DMS 273 treated with DMSO at 0.1 percent for 48 hours (cell line): Measurements from ENCODE around the gene HSPA6.
"Not testable (repeated sequence)": the region's sequence is repeated elsewhere in the genome, so short reads cannot be mapped to it uniquely, and the experiment has no call there.

Source experiments
- DNase-seq: peaks from one replicate; lab custom pipeline; 2025; lab: John Stamatoyannopoulos, UW

Gene HSPA6

GRCh38 chr1:161503394-161503748, 21.0 kb upstream of the HSPA6 start:
- no peak for DNase-seq

DNA sequence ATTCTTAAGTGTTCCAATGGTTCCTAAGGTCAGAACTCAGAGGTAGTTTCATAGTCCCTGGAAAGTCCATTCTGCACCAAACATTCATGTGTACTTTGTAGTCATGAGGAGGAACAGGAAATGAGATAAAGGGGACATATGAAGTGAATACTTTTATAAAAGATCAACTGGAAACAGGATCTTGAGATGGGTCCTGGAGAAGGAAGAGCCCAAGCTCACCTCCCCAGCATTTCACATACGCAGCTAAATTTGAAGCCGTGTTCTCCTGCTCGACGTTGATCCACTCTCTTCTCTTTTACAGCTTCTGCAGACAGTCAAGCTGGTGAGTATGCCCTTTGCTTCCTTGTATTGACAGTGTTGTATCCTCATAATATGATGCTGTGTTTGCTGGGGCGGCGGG, 18.7 kb upstream of the HSPA6 start:
- no peak for DNase-seq

DNA sequence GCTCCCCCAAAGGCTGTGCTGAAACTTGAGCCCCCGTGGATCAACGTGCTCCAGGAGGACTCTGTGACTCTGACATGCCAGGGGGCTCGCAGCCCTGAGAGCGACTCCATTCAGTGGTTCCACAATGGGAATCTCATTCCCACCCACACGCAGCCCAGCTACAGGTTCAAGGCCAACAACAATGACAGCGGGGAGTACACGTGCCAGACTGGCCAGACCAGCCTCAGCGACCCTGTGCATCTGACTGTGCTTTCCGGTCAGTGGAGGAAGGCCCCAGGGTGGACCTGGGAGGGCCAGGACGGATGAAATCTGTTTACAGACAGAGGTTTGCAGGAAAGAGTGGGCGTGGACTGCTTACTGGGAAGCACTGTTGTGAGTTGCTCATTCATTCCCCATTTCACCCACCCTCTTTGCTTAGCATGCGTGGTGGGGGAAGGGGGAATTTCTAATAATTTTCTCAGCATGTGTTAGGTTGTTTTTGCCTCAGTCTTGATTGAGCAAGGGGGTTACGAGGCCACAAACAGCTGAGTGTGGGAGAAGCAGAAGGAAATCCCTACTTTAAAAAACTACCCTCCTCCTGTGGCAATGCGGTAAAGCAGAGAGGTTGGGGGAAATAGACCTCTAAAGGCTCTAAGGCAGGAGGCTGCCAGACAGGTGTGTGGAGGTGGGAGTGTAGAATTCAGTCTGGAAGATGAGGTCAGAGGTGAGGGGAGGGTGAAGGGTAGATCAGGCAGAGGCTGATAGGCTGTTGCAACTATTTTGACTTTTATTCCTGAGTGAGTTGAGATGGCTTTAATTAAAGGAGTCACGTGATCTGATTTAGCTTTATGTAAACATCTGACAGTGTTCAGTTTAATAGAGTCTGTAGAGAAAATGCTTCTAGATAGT, 17.8 kb upstream of the HSPA6 start:
- DNase-seq: no peak

- no peak for DNase-seq
Observed at GRCh38 chr1:161510477-161510876, 13.9 kb upstream of the HSPA6 start.

DNA sequence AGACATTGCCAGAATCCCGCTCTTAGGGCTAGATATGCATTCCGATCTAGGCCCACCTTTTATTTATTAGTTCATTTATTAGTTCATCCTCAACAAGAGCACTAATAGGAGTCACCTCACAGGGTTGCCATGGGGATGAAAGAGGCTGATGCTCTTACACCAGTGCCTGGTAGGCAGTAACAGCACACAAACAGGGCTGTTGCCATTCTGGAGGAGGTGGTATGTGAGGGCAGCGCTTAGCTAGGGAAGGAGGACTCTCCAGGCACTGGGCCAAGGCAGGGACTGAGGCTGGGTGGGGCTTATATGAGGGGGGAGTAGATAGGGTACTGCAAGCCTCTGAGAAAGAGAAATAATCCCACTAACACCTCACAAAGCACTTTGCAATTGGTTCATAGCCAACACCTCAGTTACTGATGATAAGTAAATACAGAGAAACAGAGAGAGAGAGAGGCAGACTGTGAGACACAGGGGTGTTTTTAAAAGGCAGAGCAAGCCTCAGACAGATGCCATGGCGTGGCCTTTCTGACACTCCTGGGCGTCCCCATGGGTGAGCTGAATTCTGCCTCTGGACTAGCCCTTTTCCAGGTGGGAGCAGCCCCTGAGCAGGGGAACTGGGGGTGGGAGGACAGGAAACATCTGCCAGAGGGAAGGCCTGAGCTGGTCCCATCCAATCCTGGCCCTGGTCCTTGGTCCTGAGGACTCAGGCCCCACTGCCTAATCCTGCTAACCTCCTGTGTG, 13.2 kb upstream of the HSPA6 start:
- no peak for DNase-seq

DNA sequence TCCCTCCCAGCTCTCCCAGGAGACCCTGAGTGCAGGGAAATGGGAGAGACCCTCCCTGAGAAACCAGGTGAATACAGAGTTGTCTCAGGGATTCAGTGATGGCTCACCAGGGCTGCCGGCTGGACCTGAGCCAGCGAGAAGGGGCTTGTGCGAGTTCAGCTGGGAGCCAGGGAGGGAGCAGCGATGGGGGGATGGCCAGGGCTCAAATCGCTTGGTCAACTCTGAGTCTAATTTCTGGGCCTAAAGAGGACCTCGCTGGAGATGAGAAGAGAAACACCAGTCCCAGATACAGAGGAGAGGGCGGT, 12.6 kb upstream of the HSPA6 start:
- DNase-seq: no peak

GRCh38 chr1:161512636-161513447, 11.5 kb upstream of the HSPA6 start:
- DNase-seq: not testable (repeated sequence)

DNA sequence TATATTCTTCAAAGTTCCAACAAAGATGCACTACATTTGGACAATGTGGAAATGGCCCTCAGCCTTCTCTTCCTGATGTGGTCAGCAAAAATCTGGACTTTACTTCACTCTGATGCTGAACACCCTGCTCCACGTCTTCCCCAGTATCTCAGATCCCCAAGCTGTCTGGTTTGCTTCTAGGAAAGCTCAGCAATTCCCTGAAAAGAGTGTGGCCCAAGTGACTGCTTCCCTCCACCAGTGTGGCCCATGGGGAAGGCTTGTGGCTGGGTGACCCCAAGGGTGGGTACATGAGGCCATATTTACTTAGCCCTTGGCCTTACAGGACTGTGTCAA, 10.9 kb upstream of the HSPA6 start:
- DNase-seq: not testable (repeated sequence)

- DNase-seq: not testable (repeated sequence)
Observed at GRCh38 chr1:161513953-161514352, 10.4 kb upstream of the HSPA6 start.

GRCh38 chr1:161523041-161523816, 1.1 kb upstream of the HSPA6 start:
- DNase-seq: not testable (repeated sequence)

GRCh38 chr1:161524742-161525291, 477 bp downstream of the HSPA6 start:
- DNase-seq: not testable (repeated sequence)

- not testable (repeated sequence) for DNase-seq
Observed at GRCh38 chr1:161525321-161525720, 981 bp downstream of the HSPA6 start.

- DNase-seq: not testable (repeated sequence)
Observed at GRCh38 chr1:161525918-161526317, 1.6 kb downstream of the HSPA6 start.

- not testable (repeated sequence) for DNase-seq
Observed at GRCh38 chr1:161528550-161528949, 4.2 kb downstream of the HSPA6 start.

GRCh38 chr1:161529463-161530104, 5.2 kb downstream of the HSPA6 start:
- not testable (repeated sequence) for DNase-seq

DNA sequence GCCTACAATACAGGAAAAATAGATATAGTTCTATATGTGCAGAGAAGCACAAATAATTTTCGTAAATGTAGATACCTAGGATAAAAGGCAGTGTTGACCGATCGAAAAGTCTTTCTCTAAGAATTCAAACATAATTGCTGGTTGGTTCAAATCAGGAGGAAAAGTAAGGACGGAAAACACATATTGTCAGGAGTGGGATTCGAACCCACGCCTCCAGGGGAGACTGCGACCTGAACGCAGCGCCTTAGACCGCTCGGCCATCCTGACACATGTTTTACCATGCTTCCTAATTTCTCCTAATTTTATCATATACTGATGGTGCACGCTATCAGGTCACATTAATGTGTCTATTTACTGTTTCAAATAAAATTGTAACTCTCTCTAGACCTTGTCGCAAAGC, 5.8 kb downstream of the HSPA6 start:
- peak; percentile 43 for DNase-seq

DNA sequence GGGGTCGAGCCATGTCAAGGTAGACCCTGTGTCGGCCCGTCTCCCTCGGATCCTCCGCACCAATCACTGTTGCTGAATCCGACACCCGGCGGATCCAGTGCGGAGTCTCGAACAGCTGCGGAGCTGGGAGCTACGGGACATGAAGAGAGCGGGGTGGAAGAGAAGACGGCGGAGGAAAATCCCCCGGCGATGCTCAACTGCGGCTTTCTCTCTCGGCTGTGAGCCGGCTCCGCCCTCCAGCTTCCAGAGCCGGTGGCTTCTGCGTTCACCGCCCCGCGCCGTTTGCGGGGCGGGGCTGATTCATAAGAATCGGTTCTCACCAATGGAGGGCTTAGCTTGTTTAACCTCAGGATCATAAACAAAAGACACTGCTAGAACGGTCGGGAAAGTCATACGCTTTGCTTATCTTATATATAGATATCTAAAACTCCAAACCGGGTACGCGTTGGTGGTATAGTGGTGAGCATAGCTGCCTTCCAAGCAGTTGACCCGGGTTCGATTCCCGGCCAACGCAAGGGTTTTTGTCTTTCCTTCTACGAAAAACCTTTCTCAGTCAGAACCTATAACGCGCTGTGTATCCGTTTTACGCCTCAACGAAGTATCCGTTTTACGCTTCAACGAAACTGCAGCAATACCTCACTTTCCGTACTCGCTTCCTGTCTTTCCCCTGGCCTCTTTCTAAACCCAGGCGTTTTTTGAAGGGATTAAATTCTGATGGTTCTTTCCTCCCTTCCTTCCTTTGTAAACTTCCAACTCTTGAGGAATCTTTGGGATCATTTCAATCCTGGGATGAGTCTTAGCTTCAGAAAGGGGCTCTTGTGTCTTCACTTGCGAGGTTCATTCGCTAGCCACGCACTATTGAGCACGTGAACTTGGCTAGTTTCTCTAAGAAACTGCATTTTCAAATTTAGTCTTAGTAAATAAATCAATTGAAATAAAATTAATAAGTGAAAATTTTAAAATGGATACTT, 6.6 kb downstream of the HSPA6 start:
- peak; percentile 92 for DNase-seq

GRCh38 chr1:161531986-161532643, 7.8 kb downstream of the HSPA6 start:
- DNase-seq: no peak
